ENCODE results near the gene MTM1.
A peak's percentile ranks its signal among the peaks of the same experiment; 100 is the strongest.

MTM1 gene

GRCh38 chrX:150570512-150570911 lies 2.1 kb downstream of the MTM1 start:
- Histone ChIP-seq H3K36me3 (replicated peaks; ENCODE audit: low read depth, low read length) (no peaks in the 10 kb centered on the region), H3K27ac (ENCODE audit: low read length) (no peak overlapping the region), H3K4me2 (ENCODE audit: low read length) (peak overlapping the region; percentile 92), H3K4me3 (ENCODE audit: low read length) (peak overlapping the region; percentile 27; the same call in 1 of the 2 replicates), H3K27me3 (ENCODE audit: low read depth, low read length) (peaks cover 15% of the 10 kb centered on the region), H3K9ac (ENCODE audit: low read length) (no peak overlapping the region), H2AFZ (ENCODE audit: low read depth, low read length) (no peak overlapping the region), H3K79me2 (ENCODE audit: low read length) (peaks cover 17% of the 10 kb centered on the region), H3K4me1 (ENCODE audit: low read length) (peaks cover 61% of the 10 kb centered on the region), H4K20me1 (ENCODE audit: insufficient read depth, low read length) (peaks cover 46% of the 10 kb centered on the region; the same call in 1 of the 2 replicates), H3K9me3 (ENCODE audit: insufficient read depth, low read length) (no peaks in the 10 kb centered on the region)
- TF ChIP-seq EZH2phosphoT487 (IDR thresholded peaks at IDR 0.05; ENCODE audit: low read depth) (no peak), CTCF (IDR thresholded peaks at IDR 0.05; ENCODE audit: low read depth, low read length) (no peak)

- H3K4me3 ChIP-seq (ENCODE audit: low read length), result no peak overlapping the region
- H3K9me3 ChIP-seq (ENCODE audit: insufficient read depth, low read length), result no peaks in the 10 kb centered on the region
- H3K9ac ChIP-seq (ENCODE audit: low read length), result no peak overlapping the region
- peaks cover 74% of the 10 kb centered on the region for H3K4me1 ChIP-seq (ENCODE audit: low read length)
- H3K4me2 ChIP-seq (ENCODE audit: low read length), result no peak overlapping the region
- no peak overlapping the region for H2AFZ ChIP-seq (ENCODE audit: low read depth, low read length)
- peaks cover 48% of the 10 kb centered on the region; the same call in 1 of the 2 replicates for H4K20me1 ChIP-seq (ENCODE audit: insufficient read depth, low read length)
- TF ChIP-seq EZH2phosphoT487 (IDR thresholded peaks at IDR 0.05; ENCODE audit: low read depth), result no peak
- TF ChIP-seq CTCF (IDR thresholded peaks at IDR 0.05; ENCODE audit: low read depth, low read length), result no peak
- H3K27me3 ChIP-seq (ENCODE audit: low read depth, low read length), result peaks cover 17% of the 10 kb centered on the region
- peaks cover 22% of the 10 kb centered on the region for H3K79me2 ChIP-seq (ENCODE audit: low read length)
- no peak overlapping the region for H3K27ac ChIP-seq (ENCODE audit: low read length)
- H3K36me3 ChIP-seq (replicated peaks; ENCODE audit: low read depth, low read length), result peaks cover 2% of the 10 kb centered on the region
These were observed 3.8 kb downstream of the MTM1 start for GRCh38 chrX:150572206-150572605.

GRCh38 chrX:150573106-150573505 lies 4.7 kb downstream of the MTM1 start:
- Histone ChIP-seq H3K4me3 (ENCODE audit: low read length) (0 out of 2 replicates have a peak overlapping the region, but pooled peaks have one; percentile 74), H3K4me2 (ENCODE audit: low read length) (peak overlapping the region; percentile 96), H3K9me3 (ENCODE audit: insufficient read depth, low read length) (no peaks in the 10 kb centered on the region), H3K4me1 (ENCODE audit: low read length) (peaks cover 71% of the 10 kb centered on the region), H3K27ac (ENCODE audit: low read length) (no peak overlapping the region), H2AFZ (ENCODE audit: low read depth, low read length) (no peak overlapping the region), H4K20me1 (ENCODE audit: insufficient read depth, low read length) (peaks cover 52% of the 10 kb centered on the region; the same call in 1 of the 2 replicates), H3K27me3 (ENCODE audit: low read depth, low read length) (peaks cover 19% of the 10 kb centered on the region), H3K36me3 (replicated peaks; ENCODE audit: low read depth, low read length) (peaks cover 8% of the 10 kb centered on the region), H3K9ac (ENCODE audit: low read length) (no peak overlapping the region), H3K79me2 (ENCODE audit: low read length) (peaks cover 27% of the 10 kb centered on the region)
- TF ChIP-seq EZH2phosphoT487 (IDR thresholded peaks at IDR 0.05; ENCODE audit: low read depth) (no peak), CTCF (IDR thresholded peaks at IDR 0.05; ENCODE audit: low read depth, low read length) (no peak)

GRCh38 chrX:150573702-150574101 lies 5.3 kb downstream of the MTM1 start:
- Histone ChIP-seq H3K4me1 (ENCODE audit: low read length) (peaks cover 71% of the 10 kb centered on the region), H4K20me1 (ENCODE audit: insufficient read depth, low read length) (peaks cover 52% of the 10 kb centered on the region; the same call in 1 of the 2 replicates), H3K4me2 (ENCODE audit: low read length) (peak overlapping the region; percentile 96), H3K9ac (ENCODE audit: low read length) (peak overlapping the region; percentile 27; the same call in 1 of the 2 replicates), H3K27me3 (ENCODE audit: low read depth, low read length) (peaks cover 19% of the 10 kb centered on the region), H3K79me2 (ENCODE audit: low read length) (peaks cover 27% of the 10 kb centered on the region), H3K36me3 (replicated peaks; ENCODE audit: low read depth, low read length) (peaks cover 8% of the 10 kb centered on the region), H2AFZ (ENCODE audit: low read depth, low read length) (no peak overlapping the region), H3K27ac (ENCODE audit: low read length) (peak overlapping the region; percentile 85; the same call in 1 of the 2 replicates), H3K9me3 (ENCODE audit: insufficient read depth, low read length) (no peaks in the 10 kb centered on the region), H3K4me3 (ENCODE audit: low read length) (peak overlapping the region; percentile 74)
- TF ChIP-seq CTCF (IDR thresholded peaks at IDR 0.05; ENCODE audit: low read depth, low read length) (peak; percentile 28), EZH2phosphoT487 (IDR thresholded peaks at IDR 0.05; ENCODE audit: low read depth) (no peak)

Measured in OCI-LY3 (cell line).